COLO668 (cell line): ENCODE results near the gene PPP4R3B.

Experiments
- DNase-seq: peaks from one replicate; lab custom pipeline; 2025; ENCODE audit not compliant: unreplicated experiment; lab: John Stamatoyannopoulos, UW

Gene PPP4R3B

DNA sequence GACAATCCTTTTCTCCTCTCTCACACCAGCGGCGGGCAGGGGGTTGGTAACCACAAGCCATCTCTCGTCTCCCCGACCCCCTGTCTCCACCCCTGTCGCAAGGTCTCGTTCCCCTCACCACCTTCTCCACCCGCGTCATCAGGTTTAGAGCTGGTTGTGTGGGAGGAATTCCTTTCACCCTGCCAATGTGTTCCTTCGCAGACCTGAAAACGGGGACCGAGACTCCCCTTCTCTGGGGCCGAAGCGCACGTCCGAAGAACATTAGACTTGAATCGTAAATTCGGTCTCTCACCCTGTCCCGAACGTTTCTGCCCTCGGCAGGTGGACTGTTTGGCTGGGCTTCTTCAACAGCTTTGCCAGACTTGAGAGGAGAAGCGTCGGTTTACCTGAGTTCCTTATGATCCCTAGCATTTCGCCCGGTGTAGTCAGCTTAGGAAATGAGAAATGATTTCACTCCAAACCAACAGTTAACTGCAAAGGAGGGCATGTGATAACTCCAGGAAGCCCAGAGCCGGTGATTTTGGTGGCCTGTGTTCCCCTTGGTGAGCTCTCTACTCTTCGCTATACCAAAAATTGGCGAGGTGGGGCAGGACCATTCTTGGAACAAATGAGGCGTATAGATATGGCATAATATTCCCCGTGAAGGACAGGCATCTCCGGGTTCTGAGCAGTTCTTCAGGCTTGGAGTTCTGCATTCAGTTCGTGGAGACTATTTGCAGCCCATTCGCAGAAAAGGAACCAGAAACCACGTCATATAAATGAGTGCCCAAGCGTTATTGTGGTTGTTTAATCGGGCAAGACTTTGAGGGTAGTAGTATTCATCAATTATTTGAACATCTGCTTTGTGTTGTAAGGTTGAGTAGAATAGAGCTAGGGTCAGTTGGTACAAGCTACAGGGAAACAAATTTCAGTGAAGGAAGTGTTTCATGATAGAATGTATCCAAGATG lies 97.2 kb downstream of the PPP4R3B start:
- DNase-seq: peak; percentile 40

DNA sequence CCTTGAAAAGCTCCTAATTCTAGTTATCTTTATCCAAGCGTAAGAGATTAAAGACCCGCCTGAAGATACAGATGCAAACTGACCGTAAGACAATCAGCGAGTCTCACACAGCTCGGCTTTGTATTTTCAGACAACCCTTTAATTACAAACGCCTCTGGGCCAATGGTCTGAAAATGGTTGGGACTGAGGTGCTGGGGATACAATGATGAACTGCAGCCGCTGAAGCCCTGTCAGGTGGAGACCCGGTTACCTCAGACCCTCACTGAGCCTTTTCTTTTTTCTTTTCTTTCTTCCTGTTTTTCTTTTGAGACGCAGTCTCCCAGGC lies 98.6 kb downstream of the PPP4R3B start:
- DNase-seq: no peak

DNA sequence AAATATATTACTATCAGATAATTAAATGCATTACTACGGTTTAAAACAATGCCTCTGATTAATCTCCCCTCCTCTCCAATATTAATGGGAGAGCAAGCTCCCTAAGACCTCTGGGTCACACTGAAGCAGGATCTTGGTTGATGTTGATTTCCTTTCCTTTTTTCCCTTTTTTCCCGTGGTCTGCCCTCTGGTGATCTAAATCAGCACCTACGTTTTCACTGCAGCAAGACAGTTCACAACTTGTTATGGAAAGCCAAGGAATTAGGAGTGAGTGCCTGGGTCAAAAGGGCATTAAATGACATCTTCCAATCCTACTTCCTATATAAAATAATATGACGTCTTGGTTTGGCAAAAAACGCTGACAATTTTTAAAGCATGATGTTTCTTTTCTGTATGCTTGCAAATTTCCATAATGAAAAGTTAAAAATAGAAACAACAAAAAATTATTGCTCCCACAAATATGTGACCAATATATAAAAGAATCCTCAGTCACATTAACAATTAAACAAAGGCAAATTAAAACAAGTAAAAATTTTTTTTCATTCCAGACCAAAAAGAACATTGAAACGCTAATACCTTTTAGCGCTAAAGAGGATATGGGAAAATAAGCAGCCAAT lies 105.8 kb downstream of the PPP4R3B start:
- DNase-seq: no peak

DNA sequence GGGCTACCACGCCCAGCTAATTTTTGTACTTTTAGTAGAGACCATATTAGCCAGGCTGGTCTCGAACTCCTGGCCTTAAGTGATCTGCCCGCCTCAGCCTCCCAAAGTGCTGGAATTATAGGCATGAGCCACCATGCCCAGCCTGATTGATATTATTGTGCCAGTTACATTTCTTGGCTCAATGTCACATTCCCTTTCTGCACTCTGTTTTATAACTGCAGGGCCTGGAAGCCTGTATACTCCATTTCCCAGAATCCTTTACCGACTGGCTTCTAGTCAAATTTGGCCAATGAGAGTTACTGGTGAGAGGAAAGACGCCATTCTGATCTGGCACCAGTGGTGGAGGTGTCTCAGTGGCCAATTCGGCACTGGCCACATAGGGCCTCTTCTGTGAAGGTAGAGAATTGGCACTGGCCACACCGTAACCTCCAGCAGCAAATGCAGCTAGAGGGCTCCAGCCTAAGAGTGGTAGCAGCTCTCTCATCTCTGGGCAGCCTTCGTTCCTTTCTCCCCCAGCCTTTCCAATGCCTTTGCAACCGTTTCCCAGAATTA lies 114.8 kb downstream of the PPP4R3B start:
- DNase-seq: no peak

DNA sequence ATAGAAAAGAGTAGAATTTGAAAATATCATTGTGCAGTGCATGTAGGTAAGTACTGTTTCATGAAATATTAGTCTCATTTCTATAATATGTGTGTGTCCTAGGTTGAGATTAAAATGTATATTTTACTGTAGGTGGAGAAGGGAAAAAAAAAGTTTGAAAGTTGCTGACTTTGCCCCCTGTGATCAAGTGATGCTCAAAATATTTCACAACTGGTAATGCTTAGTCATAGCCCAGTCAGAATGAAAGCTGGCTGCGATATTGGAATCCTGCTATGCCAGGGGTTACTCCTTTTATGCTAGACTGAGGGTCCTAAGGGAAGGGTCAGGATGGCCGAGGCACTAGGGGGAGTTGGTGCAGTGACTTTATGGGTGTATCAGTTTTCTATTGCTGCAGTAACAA lies 117.4 kb downstream of the PPP4R3B start:
- DNase-seq: no peak

DNA sequence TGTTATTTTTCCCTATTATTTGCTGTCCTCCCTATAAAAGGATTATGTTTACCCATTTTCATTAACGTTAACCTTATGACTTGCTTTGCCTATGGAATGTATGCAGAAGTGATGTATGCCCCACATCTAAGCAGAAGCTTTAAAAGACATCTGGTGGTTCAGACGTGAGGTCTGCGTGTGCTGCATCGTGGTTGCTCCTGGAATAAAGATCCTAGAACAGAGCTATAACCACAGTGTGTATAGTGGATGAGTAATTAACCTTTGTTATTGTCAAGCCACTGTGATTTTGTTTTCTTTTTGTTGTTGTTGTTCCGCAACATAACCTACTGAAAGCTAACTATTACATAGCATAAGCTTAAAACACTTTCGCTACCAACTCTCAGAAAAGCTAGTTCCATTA lies 118.8 kb downstream of the PPP4R3B start:
- DNase-seq: no peak
